ENCODE data around the gene NTM.

Gene NTM

GRCh38 chr11:131845255-131845654 is 474.8 kb downstream of the NTM start:
- H3K9ac ChIP-seq (ENCODE audit: low read depth in 1 of 2, low read length in 2 of 2): no peak overlapping the region
- no peaks in the 10 kb centered on the region for H3K36me3 ChIP-seq (ENCODE audit: control insufficient read depth in 2 of 2, insufficient read depth in 2 of 2, low read length in 2 of 2)
- H3K27me3 ChIP-seq (ENCODE audit: control insufficient read depth in 2 of 2, insufficient read depth in 2 of 2, low read length in 2 of 2): no peaks in the 10 kb centered on the region
- H3K27ac ChIP-seq (ENCODE audit: low read depth in 2 of 2, low read length in 2 of 2): no peak overlapping the region
- no peaks in the 10 kb centered on the region for H3K9me3 ChIP-seq (ENCODE audit: control insufficient read depth in 2 of 2, low read length in 2 of 2)
- H3K4me1 ChIP-seq (ENCODE audit: control insufficient read depth in 2 of 2, insufficient read depth in 2 of 2, low read length in 2 of 2): no peaks in the 10 kb centered on the region
- H3K4me3 ChIP-seq (ENCODE audit: low read length in 2 of 2): no peak overlapping the region

- Histone ChIP-seq H3K9me3 (ENCODE audit: control insufficient read depth in 2 of 2, low read length in 2 of 2) (no peaks in the 10 kb centered on the region), H3K4me1 (ENCODE audit: control insufficient read depth in 2 of 2, insufficient read depth in 2 of 2, low read length in 2 of 2) (no peaks in the 10 kb centered on the region), H3K27me3 (ENCODE audit: control insufficient read depth in 2 of 2, insufficient read depth in 2 of 2, low read length in 2 of 2) (no peaks in the 10 kb centered on the region), H3K4me3 (ENCODE audit: low read length in 2 of 2) (no peak overlapping the region), H3K27ac (ENCODE audit: low read depth in 2 of 2, low read length in 2 of 2) (no peak overlapping the region), H3K36me3 (ENCODE audit: control insufficient read depth in 2 of 2, insufficient read depth in 2 of 2, low read length in 2 of 2) (no peaks in the 10 kb centered on the region), H3K9ac (ENCODE audit: low read depth in 1 of 2, low read length in 2 of 2) (no peak overlapping the region)
These were observed 479.1 kb downstream of the NTM start for GRCh38 chr11:131849485-131849884.

DNA sequence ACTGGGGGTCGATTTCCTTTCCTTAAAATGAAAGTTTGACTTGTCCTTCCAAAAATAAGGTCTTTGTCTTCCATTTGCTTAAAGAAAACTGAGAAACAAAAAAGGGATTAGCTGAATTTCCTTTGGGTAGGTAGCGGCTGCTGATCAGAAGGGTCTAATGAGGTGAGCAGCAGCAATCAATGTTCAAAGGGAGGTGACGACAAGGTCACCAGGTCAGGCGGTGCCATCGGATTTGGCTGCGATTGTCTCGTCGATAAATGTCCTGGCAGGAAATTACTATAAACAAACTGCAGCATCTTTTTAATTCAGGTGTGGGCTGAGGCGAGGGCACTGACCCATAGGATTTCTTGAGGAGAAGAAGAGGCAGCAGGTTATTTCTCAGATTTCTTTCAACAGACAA is 480.1 kb downstream of the NTM start:
- Histone ChIP-seq H3K9me3 (ENCODE audit: control insufficient read depth in 2 of 2, low read length in 2 of 2) (no peaks in the 10 kb centered on the region), H3K9ac (ENCODE audit: low read depth in 1 of 2, low read length in 2 of 2) (no peak overlapping the region), H3K27me3 (ENCODE audit: control insufficient read depth in 2 of 2, insufficient read depth in 2 of 2, low read length in 2 of 2) (no peaks in the 10 kb centered on the region), H3K4me1 (ENCODE audit: control insufficient read depth in 2 of 2, insufficient read depth in 2 of 2, low read length in 2 of 2) (no peaks in the 10 kb centered on the region), H3K27ac (ENCODE audit: low read depth in 2 of 2, low read length in 2 of 2) (no peak overlapping the region), H3K4me3 (ENCODE audit: low read length in 2 of 2) (no peak overlapping the region), H3K36me3 (ENCODE audit: control insufficient read depth in 2 of 2, insufficient read depth in 2 of 2, low read length in 2 of 2) (no peaks in the 10 kb centered on the region)

- Histone ChIP-seq H3K27me3 (ENCODE audit: control insufficient read depth in 2 of 2, insufficient read depth in 2 of 2, low read length in 2 of 2) (no peaks in the 10 kb centered on the region), H3K36me3 (ENCODE audit: control insufficient read depth in 2 of 2, insufficient read depth in 2 of 2, low read length in 2 of 2) (no peaks in the 10 kb centered on the region), H3K4me1 (ENCODE audit: control insufficient read depth in 2 of 2, insufficient read depth in 2 of 2, low read length in 2 of 2) (no peaks in the 10 kb centered on the region), H3K27ac (ENCODE audit: low read depth in 2 of 2, low read length in 2 of 2) (no peak overlapping the region), H3K4me3 (ENCODE audit: low read length in 2 of 2) (no peak overlapping the region), H3K9ac (ENCODE audit: low read depth in 1 of 2, low read length in 2 of 2) (no peak overlapping the region), H3K9me3 (ENCODE audit: control insufficient read depth in 2 of 2, low read length in 2 of 2) (no peaks in the 10 kb centered on the region)
These were observed 481.7 kb downstream of the NTM start for GRCh38 chr11:131851964-131852755.

- H3K4me1 ChIP-seq (ENCODE audit: control insufficient read depth in 2 of 2, insufficient read depth in 2 of 2, low read length in 2 of 2): no peaks in the 10 kb centered on the region
- H3K4me3 ChIP-seq (ENCODE audit: low read length in 2 of 2): no peak overlapping the region
- H3K36me3 ChIP-seq (ENCODE audit: control insufficient read depth in 2 of 2, insufficient read depth in 2 of 2, low read length in 2 of 2): no peaks in the 10 kb centered on the region
- no peaks in the 10 kb centered on the region for H3K9me3 ChIP-seq (ENCODE audit: control insufficient read depth in 2 of 2, low read length in 2 of 2)
- no peak overlapping the region for H3K9ac ChIP-seq (ENCODE audit: low read depth in 1 of 2, low read length in 2 of 2)
- H3K27ac ChIP-seq (ENCODE audit: low read depth in 2 of 2, low read length in 2 of 2): no peak overlapping the region
- H3K27me3 ChIP-seq (ENCODE audit: control insufficient read depth in 2 of 2, insufficient read depth in 2 of 2, low read length in 2 of 2): no peaks in the 10 kb centered on the region
These were observed 482.3 kb downstream of the NTM start for GRCh38 chr11:131852757-131853156.

GRCh38 chr11:131854391-131854790 is 484.0 kb downstream of the NTM start:
- Histone ChIP-seq H3K27ac (ENCODE audit: low read depth in 2 of 2, low read length in 2 of 2) (no peak overlapping the region), H3K4me1 (ENCODE audit: control insufficient read depth in 2 of 2, insufficient read depth in 2 of 2, low read length in 2 of 2) (no peaks in the 10 kb centered on the region), H3K9ac (ENCODE audit: low read depth in 1 of 2, low read length in 2 of 2) (no peak overlapping the region), H3K9me3 (ENCODE audit: control insufficient read depth in 2 of 2, low read length in 2 of 2) (no peaks in the 10 kb centered on the region), H3K27me3 (ENCODE audit: control insufficient read depth in 2 of 2, insufficient read depth in 2 of 2, low read length in 2 of 2) (no peaks in the 10 kb centered on the region), H3K36me3 (ENCODE audit: control insufficient read depth in 2 of 2, insufficient read depth in 2 of 2, low read length in 2 of 2) (no peaks in the 10 kb centered on the region), H3K4me3 (ENCODE audit: low read length in 2 of 2) (no peak overlapping the region)

DNA sequence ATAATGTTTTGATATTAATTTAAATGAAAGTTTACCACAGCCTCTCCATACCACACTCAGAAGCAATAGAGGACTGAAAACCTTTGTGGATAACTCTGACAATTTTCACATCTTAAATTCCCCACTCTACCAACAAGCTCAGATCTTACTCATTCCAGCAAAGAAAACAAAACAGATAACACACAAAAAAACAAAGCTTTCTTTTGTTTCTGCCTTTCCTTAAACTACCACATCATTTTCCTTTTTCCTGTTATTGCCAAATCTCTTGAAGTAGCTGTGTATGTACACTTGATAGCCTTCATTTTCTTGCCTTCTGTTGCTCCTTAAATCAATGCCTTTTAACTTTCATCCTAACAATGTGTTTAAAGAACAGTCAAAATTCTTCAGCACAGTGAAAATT is 484.9 kb downstream of the NTM start:
- H3K36me3 ChIP-seq (ENCODE audit: control insufficient read depth in 2 of 2, insufficient read depth in 2 of 2, low read length in 2 of 2): no peaks in the 10 kb centered on the region
- H3K4me1 ChIP-seq (ENCODE audit: control insufficient read depth in 2 of 2, insufficient read depth in 2 of 2, low read length in 2 of 2): no peaks in the 10 kb centered on the region
- H3K27ac ChIP-seq (ENCODE audit: low read depth in 2 of 2, low read length in 2 of 2): no peak overlapping the region
- H3K4me3 ChIP-seq (ENCODE audit: low read length in 2 of 2): no peak overlapping the region
- H3K9ac ChIP-seq (ENCODE audit: low read depth in 1 of 2, low read length in 2 of 2): no peak overlapping the region
- H3K9me3 ChIP-seq (ENCODE audit: control insufficient read depth in 2 of 2, low read length in 2 of 2): no peaks in the 10 kb centered on the region
- H3K27me3 ChIP-seq (ENCODE audit: control insufficient read depth in 2 of 2, insufficient read depth in 2 of 2, low read length in 2 of 2): no peaks in the 10 kb centered on the region

DNA sequence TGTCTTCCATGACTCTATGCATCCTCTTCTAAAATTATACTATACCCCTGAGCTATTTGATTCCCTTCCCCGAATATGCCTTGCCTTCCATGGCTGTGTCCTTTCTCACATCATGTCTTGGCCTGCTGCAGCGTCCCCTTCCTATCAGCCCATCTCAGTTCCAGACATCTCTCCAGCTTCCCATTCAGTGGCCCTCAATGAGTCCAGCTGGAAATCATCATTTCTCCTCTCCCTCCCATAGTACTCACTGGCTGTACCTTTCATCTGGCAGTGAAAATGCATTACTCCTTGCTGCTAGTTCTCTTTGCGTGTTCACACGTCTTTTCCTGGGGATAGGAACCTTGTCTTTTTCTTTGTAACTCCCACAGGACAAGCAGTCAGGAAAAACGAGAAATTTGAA is 486.8 kb downstream of the NTM start:
- Histone ChIP-seq H3K27me3 (ENCODE audit: control insufficient read depth in 2 of 2, insufficient read depth in 2 of 2, low read length in 2 of 2) (no peaks in the 10 kb centered on the region), H3K27ac (ENCODE audit: low read depth in 2 of 2, low read length in 2 of 2) (no peak overlapping the region), H3K9me3 (ENCODE audit: control insufficient read depth in 2 of 2, low read length in 2 of 2) (no peaks in the 10 kb centered on the region), H3K4me3 (ENCODE audit: low read length in 2 of 2) (no peak overlapping the region), H3K36me3 (ENCODE audit: control insufficient read depth in 2 of 2, insufficient read depth in 2 of 2, low read length in 2 of 2) (no peaks in the 10 kb centered on the region), H3K4me1 (ENCODE audit: control insufficient read depth in 2 of 2, insufficient read depth in 2 of 2, low read length in 2 of 2) (no peaks in the 10 kb centered on the region), H3K9ac (ENCODE audit: low read depth in 1 of 2, low read length in 2 of 2) (no peak overlapping the region)

DNA sequence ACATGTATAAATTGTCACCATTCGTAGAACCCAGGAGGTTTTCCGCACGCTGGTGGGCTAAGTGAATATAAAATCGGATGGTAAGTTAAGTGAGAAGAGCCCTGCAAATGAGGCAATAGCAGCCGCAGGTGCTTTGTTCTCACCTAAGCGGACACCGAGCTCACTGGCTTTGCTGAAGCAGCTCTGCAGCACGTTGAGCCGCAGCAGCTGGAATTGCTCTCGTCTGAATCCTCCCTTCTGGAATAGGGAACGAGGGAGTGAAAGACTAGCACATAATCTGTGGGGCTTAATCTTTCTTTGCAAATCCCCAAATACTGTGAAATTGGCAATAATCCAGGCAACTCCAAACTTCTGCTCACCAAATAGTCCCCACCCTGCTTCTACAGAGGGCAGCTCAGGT is 488.1 kb downstream of the NTM start:
- Histone ChIP-seq H3K27me3 (ENCODE audit: control insufficient read depth in 2 of 2, insufficient read depth in 2 of 2, low read length in 2 of 2) (no peaks in the 10 kb centered on the region), H3K9ac (ENCODE audit: low read depth in 1 of 2, low read length in 2 of 2) (no peak overlapping the region), H3K9me3 (ENCODE audit: control insufficient read depth in 2 of 2, low read length in 2 of 2) (no peaks in the 10 kb centered on the region), H3K27ac (ENCODE audit: low read depth in 2 of 2, low read length in 2 of 2) (no peak overlapping the region), H3K4me1 (ENCODE audit: control insufficient read depth in 2 of 2, insufficient read depth in 2 of 2, low read length in 2 of 2) (no peaks in the 10 kb centered on the region), H3K4me3 (ENCODE audit: low read length in 2 of 2) (no peak overlapping the region), H3K36me3 (ENCODE audit: control insufficient read depth in 2 of 2, insufficient read depth in 2 of 2, low read length in 2 of 2) (no peaks in the 10 kb centered on the region)

DNA sequence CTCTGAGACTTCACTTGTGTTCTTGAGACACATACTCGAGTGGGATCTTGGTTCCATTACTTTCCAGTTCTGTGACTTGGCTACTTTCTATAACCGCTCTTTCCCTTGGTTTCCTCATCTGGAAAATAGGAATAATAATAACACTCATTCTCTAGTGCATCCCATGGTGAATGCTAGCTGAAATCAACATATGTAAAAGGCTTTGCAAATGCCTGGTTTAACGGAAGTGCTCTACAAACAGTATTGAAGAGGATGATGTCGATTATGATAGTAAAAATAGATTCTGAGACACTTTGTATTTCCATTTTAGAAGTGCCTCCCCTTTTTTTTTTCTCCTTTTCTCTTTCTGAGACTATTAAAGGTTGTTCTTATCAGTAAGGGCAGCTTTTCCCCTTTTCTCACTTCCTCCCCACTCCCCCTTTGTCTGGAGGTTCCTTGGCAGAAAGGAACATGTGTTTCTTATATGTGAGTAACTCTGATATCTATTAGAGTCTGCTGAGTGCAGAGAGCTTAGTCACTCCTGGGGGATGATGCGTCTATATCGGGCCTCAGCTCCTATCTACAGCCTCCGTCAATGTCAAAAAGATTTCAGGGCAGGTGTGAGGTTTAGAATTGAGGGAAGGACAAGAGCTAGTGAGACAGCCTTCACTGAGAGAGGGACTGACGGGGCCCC is 489.3 kb downstream of the NTM start:
- no peak overlapping the region for H3K9ac ChIP-seq (ENCODE audit: low read depth in 1 of 2, low read length in 2 of 2)
- H3K27ac ChIP-seq (ENCODE audit: low read depth in 2 of 2, low read length in 2 of 2): no peak overlapping the region
- H3K36me3 ChIP-seq (ENCODE audit: control insufficient read depth in 2 of 2, insufficient read depth in 2 of 2, low read length in 2 of 2): no peaks in the 10 kb centered on the region
- no peak overlapping the region for H3K4me3 ChIP-seq (ENCODE audit: low read length in 2 of 2)
- no peaks in the 10 kb centered on the region for H3K9me3 ChIP-seq (ENCODE audit: control insufficient read depth in 2 of 2, low read length in 2 of 2)
- no peaks in the 10 kb centered on the region for H3K4me1 ChIP-seq (ENCODE audit: control insufficient read depth in 2 of 2, insufficient read depth in 2 of 2, low read length in 2 of 2)
- H3K27me3 ChIP-seq (ENCODE audit: control insufficient read depth in 2 of 2, insufficient read depth in 2 of 2, low read length in 2 of 2): no peaks in the 10 kb centered on the region

All from mucosa of rectum (tissue), 2 donors.